Adrenal gland (tissue), 5 donors: ENCODE results near the gene NCKAP5.

Source experiments
- POLR2A ChIP-seq, 2 donors: fragments of 450-650 bp; IDR thresholded peaks; one replicate each; pipeline ENCODE4 v1.6.1; 2017; ENCODE audit warnings: antibody characterized with exemption in 2 of 2, mild to moderate bottlenecking in 2 of 2, moderate library complexity in 1 of 2
- TF ChIP-seq, protein P1 (sequence below), 6 experiments: fragments of 450-650 bp in 4 of 6; fragments of 200-600 bp in 2 of 6; sonication (generic) in 1 of 6; IDR thresholded peaks; 1 replicate in 5 of 6; 2 replicates in 1 of 6; pipeline versions ENCODE4 v1.5.1 to v1.8.0; 2016 to 2021; ENCODE audit warnings: antibody characterized with exemption in 6 of 6, mild to moderate bottlenecking in 2 of 6, moderate library complexity in 1 of 6
- donor health status: DM: no; HTN: no; CAD: no.

DNA sequence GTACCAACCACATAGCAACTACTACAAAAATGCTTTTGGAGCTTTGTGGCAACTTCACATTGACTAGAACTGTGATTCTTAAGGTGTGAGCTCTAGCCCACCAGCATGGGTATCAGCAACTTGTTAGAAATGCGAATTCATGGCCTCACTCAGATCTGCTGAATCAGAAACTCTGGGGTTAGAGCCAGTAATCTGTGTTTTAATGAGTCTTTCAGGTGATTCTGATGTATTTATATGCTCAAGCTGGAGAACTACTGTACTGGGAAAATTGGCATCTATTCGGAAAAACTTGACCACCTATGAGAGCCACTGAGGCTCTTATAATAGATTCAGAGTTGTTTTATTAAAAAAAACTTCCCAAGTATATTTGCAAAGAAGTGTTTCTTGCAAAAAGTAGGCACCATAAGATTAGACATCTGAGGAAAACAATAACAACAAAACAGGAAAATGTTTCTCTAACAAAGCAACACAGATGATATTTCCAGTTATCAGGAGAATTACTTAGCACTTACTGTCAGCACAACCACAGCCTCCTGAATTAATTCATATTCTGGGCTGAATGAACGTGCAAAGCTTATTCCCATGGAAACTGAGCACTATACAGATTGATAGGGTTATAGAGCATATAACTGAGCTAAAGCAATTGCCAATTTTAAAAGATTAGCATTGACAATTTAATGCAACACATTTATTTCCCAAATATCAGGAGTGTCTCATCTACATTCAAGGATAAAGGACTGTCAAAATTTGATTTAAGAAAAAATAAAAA, 71.6 kb downstream of the NCKAP5 start:
- TF ChIP-seq, protein P1, sequence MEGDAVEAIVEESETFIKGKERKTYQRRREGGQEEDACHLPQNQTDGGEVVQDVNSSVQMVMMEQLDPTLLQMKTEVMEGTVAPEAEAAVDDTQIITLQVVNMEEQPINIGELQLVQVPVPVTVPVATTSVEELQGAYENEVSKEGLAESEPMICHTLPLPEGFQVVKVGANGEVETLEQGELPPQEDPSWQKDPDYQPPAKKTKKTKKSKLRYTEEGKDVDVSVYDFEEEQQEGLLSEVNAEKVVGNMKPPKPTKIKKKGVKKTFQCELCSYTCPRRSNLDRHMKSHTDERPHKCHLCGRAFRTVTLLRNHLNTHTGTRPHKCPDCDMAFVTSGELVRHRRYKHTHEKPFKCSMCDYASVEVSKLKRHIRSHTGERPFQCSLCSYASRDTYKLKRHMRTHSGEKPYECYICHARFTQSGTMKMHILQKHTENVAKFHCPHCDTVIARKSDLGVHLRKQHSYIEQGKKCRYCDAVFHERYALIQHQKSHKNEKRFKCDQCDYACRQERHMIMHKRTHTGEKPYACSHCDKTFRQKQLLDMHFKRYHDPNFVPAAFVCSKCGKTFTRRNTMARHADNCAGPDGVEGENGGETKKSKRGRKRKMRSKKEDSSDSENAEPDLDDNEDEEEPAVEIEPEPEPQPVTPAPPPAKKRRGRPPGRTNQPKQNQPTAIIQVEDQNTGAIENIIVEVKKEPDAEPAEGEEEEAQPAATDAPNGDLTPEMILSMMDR (IDR thresholded peaks at IDR 0.05), result no peak
- TF ChIP-seq POLR2A (IDR thresholded peaks at IDR 0.05), result no peak
